HepG2 (cell line): ENCODE results near the gene DRC7. TPM values are rescaled to one million over a fixed set of nuclear protein-coding genes. Genes with fewer than 3 reads are reported as not detected.

ENCODE experiments used
- ATAC-seq: fragments of 200-7000 bp; cut with Tn5 transposase; 3 replicates; pipeline ENCODE4 v1.9.1; 2020; ENCODE audit warnings: mild to moderate bottlenecking, moderate library complexity
- BruUV-seq: library from RNA; stranded (reverse); fragments of 400-500 nt; replicated peaks from 2 replicates; lab custom pipeline; 2021; lab: Mats Ljungman, UMichigan
- CTCF ChIA-PET: fragments of 300-600 bp; formaldehyde crosslinking; extraction: SDS; loops from one replicate; lab custom pipeline; 2021; ENCODE audit warnings: low total read pairs, inconsistent platforms, low intra/inter-chr PET ratio; lab: Yijun Ruan, JAX
- POLR2A ChIA-PET: fragments of 350-600 bp; sonication (Branson Sonifier 250); formaldehyde crosslinking; loops from one replicate; lab custom pipeline; 2020; ENCODE audit warnings: antibody characterized with exemption, inconsistent platforms; lab: Yijun Ruan, JAX
- DNase-seq: peaks from one replicate; pipeline ENCODE4 v3.0.0-alpha.2; 2015; ENCODE audit warnings: low spot score
- FAIRE-seq: peaks from 3 replicates; lab custom pipeline; 2011; peaks lifted over from hg19 to GRCh38; lab: Jason Lieb, UNC
- H2AFZ ChIP-seq: one replicate; pipeline ENCODE4 v1.6.1; 2011; ENCODE audit warnings: low read length, inconsistent platforms
- H3K27ac ChIP-seq: fragments of 300-600 bp; 3 replicates; pipeline ENCODE4 v1.8.0; 2011; ENCODE audit warnings: mixed run types, mild to moderate bottlenecking, mixed read lengths, low read length, inconsistent platforms; ENCODE audit not compliant: insufficient read depth; ENCODE audit errors: extremely low read length
- H3K27me3 ChIP-seq, 2 experiments: fragments of 200-600 bp in 1 of 2; 2 replicates in 1 of 2; 3 replicates in 1 of 2; pipeline versions ENCODE4 v1.6.0 to v1.8.0; 2011; ENCODE audit warnings: low read length in 2 of 2, mild to moderate bottlenecking in 2 of 2, moderate library complexity in 2 of 2, inconsistent platforms in 1 of 2; ENCODE audit not compliant: insufficient read depth in 2 of 2, control insufficient read depth in 1 of 2
- H3K36me3 ChIP-seq, 2 experiments: fragments of 200-600 bp in 1 of 2; replicated peaks in 1 of 2; 2 replicates in 1 of 2; 3 replicates in 1 of 2; pipeline versions ENCODE4 v1.5.1 to v1.8.0; 2011; ENCODE audit warnings: low read length in 2 of 2, inconsistent platforms in 1 of 2; ENCODE audit not compliant: insufficient read depth in 2 of 2, control insufficient read depth in 1 of 2
- H3K4me1 ChIP-seq: 2 replicates; pipeline ENCODE4 v1.5.1; 2012; ENCODE audit warnings: low read length, inconsistent platforms; ENCODE audit not compliant: insufficient read depth
- H3K4me2 ChIP-seq: 2 replicates; pipeline ENCODE4 v1.6.0; 2011; ENCODE audit warnings: low read depth, low read length, inconsistent platforms
- H3K4me3 ChIP-seq, 3 experiments: fragments of 200-600 bp in 1 of 3; sonication (generic), shearing (Covaris generic) in 1 of 3; replicated peaks in 1 of 3; 2 replicates each; pipeline ENCODE4 v1.5.1; 2011 to 2016; ENCODE audit warnings: low read length in 3 of 3, inconsistent platforms in 2 of 3, low read depth in 2 of 3, mild to moderate bottlenecking in 2 of 3, control low read depth in 1 of 3, mixed read lengths in 1 of 3; ENCODE audit not compliant: insufficient read depth in 1 of 3
- H3K79me2 ChIP-seq: one replicate; pipeline ENCODE4 v1.6.1; 2011; ENCODE audit warnings: low read length, inconsistent platforms; ENCODE audit not compliant: insufficient read depth
- H3K9ac ChIP-seq: 2 replicates; pipeline ENCODE4 v1.6.0; 2011; ENCODE audit warnings: mild to moderate bottlenecking, low read depth, low read length, inconsistent platforms; ENCODE audit not compliant: insufficient read depth
- H3K9me3 ChIP-seq: 2 replicates; pipeline ENCODE4 v1.5.1; 2012; ENCODE audit warnings: mild to moderate bottlenecking, low read length
- H4K20me1 ChIP-seq: 2 replicates; pipeline ENCODE4 v1.6.0; 2011; ENCODE audit warnings: inconsistent platforms, mild to moderate bottlenecking, low read length, moderate library complexity; ENCODE audit not compliant: insufficient read depth
- AKAP8 ChIP-seq: sonication (generic); formaldehyde crosslinking; IDR thresholded peaks from 2 replicates; pipeline ENCODE4 v1.5.1; 2020; ENCODE audit warnings: mild to moderate bottlenecking, missing genetic modification reagents
- ATAD3A ChIP-seq: sonication (generic); formaldehyde crosslinking; IDR thresholded peaks from 2 replicates; pipeline ENCODE4 v1.4.0; 2020; ENCODE audit warnings: missing genetic modification reagents
- ATF7-NPFF ChIP-seq: sonication (generic); formaldehyde crosslinking; IDR thresholded peaks from 2 replicates; pipeline ENCODE4 v1.8.1; 2023; ENCODE audit warnings: mild to moderate bottlenecking, low read depth, missing genetic modification reagents, moderate library complexity
- CBFB ChIP-seq: sonication (generic); formaldehyde crosslinking; IDR thresholded peaks from 2 replicates; pipeline ENCODE4 v1.4.0; 2020; ENCODE audit warnings: missing genetic modification reagents
- CERS6 ChIP-seq: sonication (generic); formaldehyde crosslinking; IDR thresholded peaks from 2 replicates; pipeline ENCODE4 v1.5.0; 2020; ENCODE audit warnings: missing genetic modification reagents
- EEA1 ChIP-seq: sonication (generic); formaldehyde crosslinking; IDR thresholded peaks from 2 replicates; pipeline ENCODE4 v1.5.1; 2020; ENCODE audit warnings: mild to moderate bottlenecking, missing genetic modification reagents, borderline replicate concordance
- HNRNPL ChIP-seq: fragments of 200-400 bp; formaldehyde crosslinking; IDR thresholded peaks from 2 replicates; pipeline ENCODE4 v1.6.1; 2017; ENCODE audit warnings: mild to moderate bottlenecking, low read depth, low read length
- IKZF4 ChIP-seq: sonication (generic); formaldehyde crosslinking; IDR thresholded peaks from 2 replicates; pipeline ENCODE4 v1.5.1; 2020; ENCODE audit warnings: borderline replicate concordance, mild to moderate bottlenecking, low read depth, missing genetic modification reagents; ENCODE audit errors: not compliant biosample characterization
- MIER2 ChIP-seq: IDR thresholded peaks from 2 replicates; pipeline ENCODE4 v1.6.1; 2016; ENCODE audit warnings: missing biosample characterization, missing genetic modification reagents
- MYNN ChIP-seq: sonication (generic); formaldehyde crosslinking; IDR thresholded peaks from 2 replicates; pipeline ENCODE4 v1.4.0; 2020; ENCODE audit warnings: mild to moderate bottlenecking, low read depth, missing genetic modification reagents
- NFIB ChIP-seq: sonication (generic); formaldehyde crosslinking; IDR thresholded peaks from 2 replicates; pipeline ENCODE4 v1.9.0; 2021; ENCODE audit warnings: missing genetic modification reagents, mild to moderate bottlenecking, borderline replicate concordance
- NR1H2 ChIP-seq: sonication (generic); formaldehyde crosslinking; IDR thresholded peaks from 2 replicates; pipeline ENCODE4 v1.8.1; 2022; ENCODE audit warnings: low read depth, missing genetic modification reagents, borderline replicate concordance
- SRF ChIP-seq: IDR thresholded peaks from 2 replicates; pipeline ENCODE4 v1.6.1; 2011; ENCODE audit warnings: mild to moderate bottlenecking, low read depth, low read length, moderate library complexity
- ZFAT ChIP-seq: sonication (generic); formaldehyde crosslinking; conservative IDR thresholded peaks from 2 replicates; pipeline ENCODE4 v1.8.1; 2023; ENCODE audit warnings: missing genetic modification reagents, inconsistent platforms
- ZNF12 ChIP-seq: sonication (generic); formaldehyde crosslinking; IDR thresholded peaks from 2 replicates; pipeline ENCODE4 v1.5.0; 2020; ENCODE audit warnings: missing genetic modification reagents
- ZNF335 ChIP-seq: sonication (generic); formaldehyde crosslinking; IDR thresholded peaks from 2 replicates; pipeline ENCODE4 v1.4.0; 2020; ENCODE audit warnings: missing genetic modification reagents
- ZNF510 ChIP-seq: sonication (generic); formaldehyde crosslinking; IDR thresholded peaks from 2 replicates; pipeline ENCODE4 v1.4.0; 2020; ENCODE audit warnings: low read depth, mild to moderate bottlenecking, missing genetic modification reagents
- ZSCAN9 ChIP-seq: IDR thresholded peaks from 2 replicates; pipeline ENCODE4 v1.6.1; 2016; ENCODE audit warnings: borderline replicate concordance
- WGBS: methylation state at CpG from one replicate; pipeline ENCODE4 v1.1.6; 2017; ENCODE audit warnings: low lambda C conversion rate; 5-methylcytosine and 5-hydroxymethylcytosine counted together
- in situ Hi-C: cut with HindIII; loops from 2 replicates; pipeline ENCODE4 v1.10.0; 2017; ENCODE audit warnings: low pct_unique_long_range_greater_than_20kb; ENCODE audit not compliant: extremely low pct_ligation_motif_present
- intact Hi-C: fragments of 100-400 bp; cut with micrococcal nuclease; formaldehyde crosslinking; loops from one replicate; pipeline ENCODE4 v1.10.0; 2022; ENCODE audit not compliant: unreplicated experiment
- polyA plus RNA-seq, 8 experiments: library from polyadenylated mRNA; depleted of rRNA in 3 of 8; stranded (reverse) in 7 of 8; unstranded in 1 of 8; fragments of >200 nt; fragmentation: Illumina TruSeq in 4 of 8; extraction: Trizol in 4 of 8; gene quantifications; 2 replicates each; pipeline versions ENCODE4 v1.2.1 to v1.2.3, GENCODE V29; 2011 to 2016; ENCODE audit warnings: low read depth in 4 of 8, missing spikeins in 1 of 8, mixed read lengths in 1 of 8; ENCODE audit not compliant: insufficient read depth in 1 of 8
- total RNA-seq, 5 experiments: library from RNA; depleted of rRNA; stranded (reverse); fragments of >200 nt; fragmentation: Illumina TruSeq; extraction: Trizol; gene quantifications; 2 replicates each; pipeline ENCODE4 v1.2.3, GENCODE V29; 2016; ENCODE audit warnings: low read depth in 1 of 5
- TF ChIP-seq, protein P1 (sequence below): IDR thresholded peaks from 2 replicates; pipeline ENCODE4 v1.6.1; 2016; ENCODE audit warnings: missing genetic modification reagents, missing compliant biosample characterization
- TF ChIP-seq, protein P2 (sequence below): sonication (generic); formaldehyde crosslinking; conservative IDR thresholded peaks from 2 replicates; pipeline ENCODE4 v1.8.1; 2023; ENCODE audit warnings: missing genetic modification reagents
- TF ChIP-seq, protein P3 (sequence below): IDR thresholded peaks from 2 replicates; pipeline ENCODE4 v1.6.1; 2016; ENCODE audit warnings: missing compliant biosample characterization, missing genetic modification reagents, borderline replicate concordance
- TF ChIP-seq, protein P4 (sequence below): sonication (generic); formaldehyde crosslinking; IDR thresholded peaks from 2 replicates; pipeline ENCODE4 v1.8.1; 2023; ENCODE audit warnings: mild to moderate bottlenecking, missing genetic modification reagents

The DRC7 gene
- total and polyA plus RNA-seq, 2 of the 13 experiments (the other 11 are each of a cell fraction or from before 2014, with no cell fraction given): 2.7 to 3.4 TPM

- intact Hi-C loops: no loop called here
- in situ Hi-C loops: no loop called here
- peaks cover 91% of the 10 kb centered on the region for H3K4me1 ChIP-seq
- TF ChIP-seq, protein P1, sequence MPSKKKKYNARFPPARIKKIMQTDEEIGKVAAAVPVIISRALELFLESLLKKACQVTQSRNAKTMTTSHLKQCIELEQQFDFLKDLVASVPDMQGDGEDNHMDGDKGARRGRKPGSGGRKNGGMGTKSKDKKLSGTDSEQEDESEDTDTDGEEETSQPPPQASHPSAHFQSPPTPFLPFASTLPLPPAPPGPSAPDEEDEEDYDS (CRISPR knock-in tag): no peak
- TF ChIP-seq, protein P2, sequence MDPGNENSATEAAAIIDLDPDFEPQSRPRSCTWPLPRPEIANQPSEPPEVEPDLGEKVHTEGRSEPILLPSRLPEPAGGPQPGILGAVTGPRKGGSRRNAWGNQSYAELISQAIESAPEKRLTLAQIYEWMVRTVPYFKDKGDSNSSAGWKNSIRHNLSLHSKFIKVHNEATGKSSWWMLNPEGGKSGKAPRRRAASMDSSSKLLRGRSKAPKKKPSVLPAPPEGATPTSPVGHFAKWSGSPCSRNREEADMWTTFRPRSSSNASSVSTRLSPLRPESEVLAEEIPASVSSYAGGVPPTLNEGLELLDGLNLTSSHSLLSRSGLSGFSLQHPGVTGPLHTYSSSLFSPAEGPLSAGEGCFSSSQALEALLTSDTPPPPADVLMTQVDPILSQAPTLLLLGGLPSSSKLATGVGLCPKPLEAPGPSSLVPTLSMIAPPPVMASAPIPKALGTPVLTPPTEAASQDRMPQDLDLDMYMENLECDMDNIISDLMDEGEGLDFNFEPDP (CRISPR knock-in tag): no peak
- TF ChIP-seq ZNF335 (CRISPR knock-in tag): no peak
- TF ChIP-seq, protein P3, sequence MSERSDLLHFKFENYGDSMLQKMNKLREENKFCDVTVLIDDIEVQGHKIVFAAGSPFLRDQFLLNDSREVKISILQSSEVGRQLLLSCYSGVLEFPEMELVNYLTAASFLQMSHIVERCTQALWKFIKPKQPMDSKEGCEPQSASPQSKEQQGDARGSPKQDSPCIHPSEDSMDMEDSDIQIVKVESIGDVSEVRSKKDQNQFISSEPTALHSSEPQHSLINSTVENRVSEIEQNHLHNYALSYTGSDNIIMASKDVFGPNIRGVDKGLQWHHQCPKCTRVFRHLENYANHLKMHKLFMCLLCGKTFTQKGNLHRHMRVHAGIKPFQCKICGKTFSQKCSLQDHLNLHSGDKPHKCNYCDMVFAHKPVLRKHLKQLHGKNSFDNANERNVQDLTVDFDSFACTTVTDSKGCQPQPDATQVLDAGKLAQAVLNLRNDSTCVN (CRISPR knock-in tag): no peak
- TF ChIP-seq, protein P4, sequence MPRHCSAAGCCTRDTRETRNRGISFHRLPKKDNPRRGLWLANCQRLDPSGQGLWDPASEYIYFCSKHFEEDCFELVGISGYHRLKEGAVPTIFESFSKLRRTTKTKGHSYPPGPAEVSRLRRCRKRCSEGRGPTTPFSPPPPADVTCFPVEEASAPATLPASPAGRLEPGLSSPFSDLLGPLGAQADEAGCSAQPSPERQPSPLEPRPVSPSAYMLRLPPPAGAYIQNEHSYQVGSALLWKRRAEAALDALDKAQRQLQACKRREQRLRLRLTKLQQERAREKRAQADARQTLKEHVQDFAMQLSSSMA (CRISPR knock-in tag): no peak
- TF ChIP-seq ZFAT (CRISPR knock-in tag): no peak
- TF ChIP-seq IKZF4 (CRISPR knock-in tag): peak; percentile 60
- no peak for TF ChIP-seq MYNN (CRISPR knock-in tag)
- TF ChIP-seq EEA1 (CRISPR knock-in tag): 0 out of 2 replicates have a peak, but pooled peaks have one; percentile 8
- no peak for TF ChIP-seq SRF
- no peak for TF ChIP-seq ZNF12
- no peak for TF ChIP-seq ATAD3A
- TF ChIP-seq HNRNPL: peak; percentile 94
- no peak for TF ChIP-seq ZNF510 (CRISPR knock-in tag)
- no peak for TF ChIP-seq ZSCAN9 (CRISPR knock-in tag)
- no peak for TF ChIP-seq ATF7-NPFF (CRISPR knock-in tag)
- TF ChIP-seq NFIB (CRISPR knock-in tag): no peak
- TF ChIP-seq CBFB (CRISPR knock-in tag): no peak
- TF ChIP-seq MIER2: no peak
- no peak for TF ChIP-seq AKAP8 (CRISPR knock-in tag)
- TF ChIP-seq CERS6 (CRISPR knock-in tag): no peak
- no peak for TF ChIP-seq NR1H2
Observed at GRCh38 chr16:57699899-57700298, 5.3 kb downstream of the DRC7 start.

More at GRCh38 chr16:57699899-57700298, 5.3 kb downstream of the DRC7 start:
- BruUV-seq: no TSS peak
- Histone ChIP-seq H3K36me3 (no peaks in the 10 kb centered on the region), H3K9me3 (no peaks in the 10 kb centered on the region), H3K79me2 (no peaks in the 10 kb centered on the region), H3K27me3 (no peaks in the 10 kb centered on the region), H3K4me3 (no peak overlapping the region), H4K20me1 (no peaks in the 10 kb centered on the region), H3K4me2 (no peak overlapping the region), H2AFZ (no peak overlapping the region), H3K9ac (no peak overlapping the region), H3K27ac (no peak overlapping the region)
- POLR2A ChIA-PET: interaction anchor here (1.8 to 2.4 kb wide), 3 partner anchors 10 to 35 kb away, joined by 7 to 10 read pairs (median 10); partner anchors contain the start of genes ADGRG3 and KATNB1
- CTCF ChIA-PET: no interaction called here
- no peak for ATAC-seq
- DNase-seq: no peak
- 97% methylated on average over 5 of the region's 7 CpGs for WGBS
- no peak for FAIRE-seq
